GM21723 (cell line): ENCODE data around the gene FGFR3.
"Not testable (repeated sequence)": the region's sequence is repeated elsewhere in the genome, so short reads cannot be mapped to it uniquely, and the experiment has no call there.

Experiments used
- ATAC-seq: cut with Tn5 transposase; IDR thresholded peaks from one replicate; pipeline ENCODE4 v1.9.1; 2021; ENCODE audit warnings: mild to moderate bottlenecking, moderate library complexity; ENCODE audit not compliant: unreplicated experiment

FGFR3 gene

DNA sequence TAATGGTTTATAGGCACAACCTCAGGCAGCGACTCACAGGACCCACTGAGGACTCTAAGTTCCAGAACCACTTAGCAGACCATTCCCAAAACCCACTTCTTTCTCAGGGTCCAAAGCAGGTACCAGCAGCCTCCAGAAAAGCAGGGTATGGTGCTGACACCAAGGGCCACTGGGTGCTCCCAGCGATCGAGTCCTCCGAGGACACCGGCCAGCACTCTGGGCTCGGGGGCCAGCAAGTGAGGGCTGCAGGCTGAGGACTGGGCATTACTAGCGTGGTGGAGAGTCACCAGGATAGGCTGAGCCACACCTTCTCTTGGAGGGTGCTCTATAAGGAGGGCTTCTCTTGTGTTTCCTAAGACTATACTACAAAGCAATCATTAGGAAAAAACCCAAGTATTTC is 43.6 kb downstream of the FGFR3 start:
- no peak for ATAC-seq

DNA sequence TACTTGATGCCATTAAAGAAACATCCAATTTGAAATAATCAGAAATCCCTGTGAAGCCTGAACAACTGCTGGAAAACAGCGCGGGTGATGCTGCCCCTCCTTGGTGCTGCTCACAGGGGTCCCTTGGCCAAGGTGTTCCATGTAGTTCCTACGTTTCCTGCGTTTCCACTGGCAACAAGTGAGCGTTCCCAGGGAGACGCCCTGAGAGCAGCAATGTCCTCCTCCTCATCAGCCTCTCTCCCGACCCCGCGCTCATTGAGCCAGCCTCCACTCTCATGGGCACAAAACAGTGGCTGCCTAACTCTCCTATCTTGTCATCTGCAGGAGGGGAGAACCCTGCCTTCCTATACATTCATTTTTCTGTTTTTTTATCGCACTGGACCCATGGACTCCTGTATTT is 44.0 kb downstream of the FGFR3 start:
- ATAC-seq, result no peak

- no peak for ATAC-seq
These were observed 46.2 kb downstream of the FGFR3 start for GRCh38 chr4:1839282-1839681.

DNA sequence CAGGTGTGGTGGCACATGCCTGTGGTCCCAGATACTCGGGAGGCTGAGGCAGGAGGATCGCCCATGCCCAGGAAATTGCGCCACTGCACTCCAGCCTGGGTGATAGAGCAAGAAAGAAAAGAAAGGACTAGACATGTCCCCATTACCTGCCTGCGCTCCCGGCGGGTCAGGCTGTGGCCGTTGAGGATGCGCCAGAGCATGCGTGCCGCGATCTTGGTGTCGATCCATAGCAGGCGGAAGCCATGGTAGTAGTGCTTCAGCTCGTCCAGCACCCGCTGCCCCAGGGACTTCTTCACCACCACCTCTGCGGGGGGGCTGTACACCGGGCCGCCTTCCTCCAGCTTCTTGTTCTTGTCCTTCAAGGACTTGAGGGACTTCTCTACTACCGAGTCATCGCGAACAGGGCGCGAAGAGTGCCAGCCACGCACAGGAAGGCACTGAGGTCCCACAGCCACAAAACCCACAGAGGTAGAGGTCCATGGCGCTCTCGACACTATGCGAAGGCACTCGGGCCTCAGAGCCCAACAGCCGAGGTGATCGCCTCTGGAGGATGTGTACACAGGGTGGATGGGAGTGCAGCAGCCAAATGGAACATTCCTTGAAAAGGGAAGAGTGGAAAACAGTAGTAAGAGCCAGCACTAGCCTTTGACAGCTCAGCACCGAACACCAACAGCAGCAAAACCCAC is 48.3 kb downstream of the FGFR3 start:
- ATAC-seq, result no peak

DNA sequence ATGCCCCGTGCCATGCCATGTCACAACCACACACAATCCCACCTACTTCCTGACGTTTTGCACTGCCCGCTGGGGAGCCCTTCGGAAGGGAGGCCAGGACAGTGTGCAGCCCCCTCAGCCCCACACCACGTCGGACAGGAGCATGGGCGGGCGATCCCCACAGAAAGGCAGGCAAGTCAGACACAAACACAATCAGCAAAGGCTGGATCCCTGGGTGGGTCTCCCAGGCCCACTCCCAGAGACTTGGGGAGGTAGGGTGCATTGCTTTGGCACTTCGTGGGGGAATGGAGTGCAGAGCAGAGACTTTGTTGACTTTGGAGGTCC is 48.8 kb downstream of the FGFR3 start:
- no peak for ATAC-seq

DNA sequence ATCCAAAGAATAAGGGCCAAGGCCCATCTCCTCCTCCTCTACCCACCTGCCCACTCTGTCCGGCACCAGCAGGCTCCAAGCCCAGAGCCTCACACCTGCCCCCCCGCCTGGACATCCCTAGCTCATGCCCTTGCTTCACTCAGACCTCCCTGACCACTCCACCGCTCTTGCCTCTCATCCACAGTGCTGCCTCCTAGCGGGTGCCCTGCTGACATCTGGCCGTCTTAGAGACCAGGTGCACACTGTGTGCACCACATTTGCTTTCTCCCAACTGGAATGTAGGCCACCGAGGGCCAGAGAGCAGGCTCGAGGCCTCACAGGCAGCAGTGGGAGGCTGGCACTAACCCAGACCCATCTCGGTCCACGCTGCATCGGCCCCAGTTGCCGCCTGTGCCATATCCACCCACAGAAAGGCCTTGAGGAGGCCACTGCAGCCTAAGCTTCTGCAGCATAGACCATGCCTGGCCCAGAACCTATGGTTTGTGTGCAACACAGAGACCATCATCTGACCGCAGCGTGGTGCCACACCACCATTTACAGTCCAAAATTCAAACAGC is 49.3 kb downstream of the FGFR3 start:
- no peak for ATAC-seq

- no peak for ATAC-seq
These were observed 49.9 kb downstream of the FGFR3 start for GRCh38 chr4:1842993-1843448.

DNA sequence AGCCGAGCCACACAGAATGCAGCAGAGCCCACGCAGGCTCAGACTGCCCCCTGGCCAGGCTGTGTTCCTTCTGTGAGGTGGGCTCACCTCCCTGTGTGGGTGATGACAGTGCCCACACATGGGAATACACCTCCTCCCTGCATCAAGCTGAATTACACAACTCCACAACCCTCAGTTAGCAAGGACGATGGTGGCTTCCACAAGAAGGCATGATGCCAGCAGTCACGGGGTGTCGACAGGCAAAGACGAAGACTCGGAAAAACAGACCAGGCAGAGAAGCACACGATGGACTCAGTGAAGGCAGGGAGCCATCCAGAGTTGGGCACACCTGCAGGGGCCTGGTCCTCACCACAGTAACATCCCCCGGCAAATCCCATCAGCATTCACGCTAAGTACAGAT is 50.8 kb downstream of the FGFR3 start:
- ATAC-seq, result no peak

DNA sequence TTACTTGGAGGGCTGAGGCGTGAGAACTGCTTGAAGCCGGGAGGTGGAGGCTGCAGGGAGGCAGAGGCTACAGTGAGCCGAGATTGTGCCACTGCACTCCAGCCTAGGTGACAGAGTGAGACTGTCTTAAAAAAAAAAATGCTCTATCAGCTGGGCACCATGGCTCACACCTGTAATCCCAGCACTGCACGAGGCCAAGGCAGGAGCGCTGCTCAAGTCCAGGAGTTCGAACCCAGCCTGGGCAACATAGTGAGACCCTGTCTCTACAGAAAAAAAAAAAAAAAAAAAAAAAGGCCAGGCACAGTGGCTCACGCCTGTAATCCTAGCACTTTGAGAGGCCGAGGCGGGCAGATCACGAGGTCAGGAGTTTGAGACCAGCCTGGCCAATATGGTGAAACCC is 51.5 kb downstream of the FGFR3 start:
- ATAC-seq, result not testable (repeated sequence)

DNA sequence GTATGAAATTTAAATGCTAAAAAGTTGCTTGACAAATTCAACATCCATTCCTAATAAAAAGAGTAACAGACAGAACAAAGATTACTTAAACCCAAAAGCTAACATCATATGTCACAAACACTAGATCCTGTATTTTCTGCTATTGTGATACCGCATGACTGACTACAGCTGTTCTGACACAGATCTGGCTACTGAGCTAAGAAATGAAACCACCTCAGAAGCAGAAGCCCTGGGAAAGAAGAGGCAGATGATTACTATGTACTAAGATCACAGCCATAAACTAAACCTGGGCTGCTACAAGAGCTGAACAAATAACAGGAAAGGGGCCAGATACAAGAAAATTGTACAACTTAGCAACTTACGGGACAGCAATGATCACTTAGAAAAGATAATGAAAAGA is 53.5 kb downstream of the FGFR3 start:
- no peak for ATAC-seq

DNA sequence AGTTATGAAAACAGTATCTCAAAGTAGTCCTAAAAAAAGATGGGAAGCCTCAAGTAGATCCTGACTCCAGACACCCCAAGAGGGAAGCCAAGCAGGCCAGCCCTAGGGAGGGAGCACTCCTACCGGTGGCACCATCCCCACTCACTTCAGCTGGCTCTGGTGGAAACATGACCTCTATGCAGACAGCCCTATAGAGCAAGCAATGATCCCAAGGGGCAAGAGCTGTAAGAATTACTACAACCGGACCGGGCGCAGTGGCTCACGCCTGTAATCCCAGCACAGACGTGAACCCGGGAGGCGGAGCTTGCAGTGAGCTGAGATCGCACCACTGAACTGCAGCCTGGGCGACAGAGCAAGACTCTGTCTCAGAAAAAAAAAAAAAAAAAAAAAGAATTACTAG is 57.2 kb downstream of the FGFR3 start:
- ATAC-seq, result no peak

DNA sequence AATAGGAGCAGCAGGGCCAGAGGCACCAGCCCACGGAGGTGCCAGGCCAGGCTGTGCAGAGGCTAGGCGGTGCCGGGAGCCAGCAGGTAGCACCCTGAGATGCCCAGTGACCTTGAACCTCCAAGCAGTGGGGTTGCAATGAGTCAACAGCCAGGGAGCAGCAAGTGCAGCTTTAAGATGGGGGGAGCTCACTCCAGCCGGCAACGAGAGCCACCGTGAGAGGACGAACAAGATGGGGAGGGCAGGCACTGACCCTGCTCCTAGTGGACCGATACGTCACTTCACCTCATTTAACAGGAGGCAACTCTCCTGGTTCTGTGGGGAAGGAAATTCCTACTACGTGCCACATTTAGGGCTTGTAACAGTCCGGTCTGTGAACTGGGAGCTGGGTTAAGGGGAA is 58.1 kb downstream of the FGFR3 start:
- no peak for ATAC-seq

DNA sequence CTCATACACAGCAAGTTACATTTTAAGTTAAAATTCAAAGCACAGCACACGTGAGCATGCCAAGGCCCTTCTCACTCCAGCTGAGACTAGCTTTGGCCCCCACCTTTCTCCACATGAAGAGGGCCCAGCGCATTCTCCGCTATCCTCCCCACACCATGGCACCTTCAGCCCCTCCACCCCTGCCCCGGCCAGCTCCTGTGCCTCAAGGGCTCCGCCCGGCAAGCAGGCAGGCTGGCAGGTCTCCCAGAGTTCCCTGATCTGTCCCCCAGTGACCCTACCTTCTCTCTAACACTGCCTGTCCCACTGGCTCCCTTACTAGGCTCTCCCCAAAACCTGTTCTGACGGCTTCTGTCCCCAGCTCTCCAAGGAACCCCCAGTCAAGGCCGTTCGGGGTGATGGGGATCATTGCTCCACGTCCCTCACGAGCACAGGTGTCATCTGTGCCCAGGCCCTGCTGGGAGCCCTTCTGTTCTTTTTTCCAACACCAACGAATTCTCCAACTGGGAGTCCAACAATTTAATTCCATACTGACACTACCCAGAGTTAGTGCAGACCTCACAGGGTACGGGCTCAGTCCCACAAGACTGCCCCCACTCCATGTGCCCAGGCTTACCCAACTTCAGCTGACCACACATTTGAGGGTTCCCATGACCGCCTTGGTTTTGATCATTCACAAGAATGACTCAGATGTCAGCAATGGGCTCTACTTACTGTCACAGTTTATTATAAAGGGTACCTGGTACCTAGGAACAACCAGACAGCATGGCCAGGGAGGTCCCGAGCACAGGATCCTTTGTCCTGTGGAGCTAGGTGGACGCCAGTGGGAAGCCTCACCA is 58.7 kb downstream of the FGFR3 start:
- no peak for ATAC-seq

DNA sequence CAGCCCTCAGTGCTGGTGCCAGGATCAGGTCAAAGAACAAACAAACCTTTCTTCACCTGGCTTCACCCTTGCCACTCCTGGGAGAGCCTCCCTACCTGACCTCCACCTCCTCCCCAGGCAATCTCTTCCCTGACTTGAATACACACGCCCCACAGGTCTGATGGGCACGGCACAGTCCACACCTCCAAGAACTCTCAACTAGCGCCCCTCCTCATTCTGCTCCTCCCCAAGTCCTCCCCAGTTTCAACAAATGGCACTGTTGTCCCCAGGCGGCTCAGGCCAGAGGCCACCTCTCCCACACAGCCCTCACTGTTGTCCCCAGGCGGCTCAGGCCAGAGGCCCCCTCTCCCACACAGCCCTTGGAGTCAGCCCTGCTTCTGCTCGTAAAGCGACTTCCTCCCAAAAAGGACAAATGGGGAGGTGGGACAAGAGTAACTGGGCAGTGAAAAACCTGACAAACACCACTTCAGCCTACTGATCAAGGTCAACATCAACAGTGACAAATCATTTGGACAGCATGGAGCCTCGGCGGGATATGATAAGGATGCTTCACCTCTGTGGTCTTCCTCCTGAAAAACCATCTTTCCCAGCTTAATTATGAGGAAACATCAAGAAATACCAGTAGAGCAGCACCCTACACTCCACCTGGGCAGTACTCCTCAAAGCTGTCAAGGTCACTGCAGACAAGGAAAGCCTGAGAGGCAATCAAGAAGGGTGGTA is 60.0 kb downstream of the FGFR3 start:
- ATAC-seq, result no peak

GRCh38 chr4:1854752-1855151 is 61.7 kb downstream of the FGFR3 start:
- no peak for ATAC-seq

- ATAC-seq, result peak; percentile 10
These were observed 62.4 kb downstream of the FGFR3 start for GRCh38 chr4:1855333-1856070.

- peak; percentile 90 for ATAC-seq
These were observed 63.2 kb downstream of the FGFR3 start, which contains the start of gene LETM1 for GRCh38 chr4:1856071-1856942. TSS of gene LETM1 (minus strand) at chr4:1856156. CDS start at chr4:1855950, 206 bp downstream.

- ATAC-seq, result no peak
These were observed 64.0 kb downstream of the FGFR3 start for GRCh38 chr4:1856943-1857699.

DNA sequence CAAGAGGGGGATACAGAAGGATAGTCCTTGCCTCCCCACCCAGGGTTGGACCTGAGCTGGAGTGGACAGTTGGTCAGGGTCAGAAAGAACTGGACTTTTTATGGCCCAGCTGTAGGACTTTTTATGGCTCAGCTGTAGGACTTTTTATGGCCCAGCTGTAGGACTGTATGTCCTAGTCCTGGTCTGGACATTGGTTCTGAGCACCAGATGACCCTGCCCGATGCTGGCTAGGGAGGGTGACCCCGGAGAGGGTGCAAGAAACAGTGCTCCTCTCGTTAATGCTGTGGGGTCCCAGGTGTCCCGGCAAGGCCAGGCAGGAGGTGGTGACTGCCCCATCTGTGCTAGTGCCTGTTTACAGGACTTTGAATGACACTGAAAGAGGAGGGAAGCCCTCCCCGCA is 64.8 kb downstream of the FGFR3 start:
- no peak for ATAC-seq
